ENCODE results near the gene RNF7. TPM values are rescaled to one million over a fixed set of nuclear protein-coding genes. Genes with fewer than 3 reads are reported as not detected.
A peak's percentile ranks its signal among the peaks of the same experiment; 100 is the strongest.

Gene RNF7
- total RNA-seq, 4 donors from 2014 or later: 40.1 to 72.0 (median 42.5) TPM

DNA sequence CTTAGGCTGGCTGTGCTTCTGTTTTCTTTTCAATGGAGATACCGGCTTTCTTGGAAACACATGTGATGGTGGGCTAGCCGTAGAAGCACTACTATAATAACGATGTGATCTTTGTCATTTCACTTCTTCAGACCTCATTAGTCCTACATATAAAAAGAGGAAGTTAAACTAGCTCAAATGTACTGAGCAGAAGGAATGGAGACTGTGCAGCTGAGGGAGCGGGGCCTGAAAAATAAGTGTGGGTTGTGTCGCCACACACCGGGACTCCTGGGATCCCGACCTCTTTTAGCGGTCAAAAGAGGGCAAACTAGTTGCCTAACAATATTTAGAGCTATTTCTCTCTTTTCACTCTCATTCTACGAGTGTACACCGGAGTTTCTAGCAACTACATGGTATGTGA lies 1.0 kb upstream of the RNF7 start:
- no peak for DNase-seq
- TF ChIP-seq POLR2A (IDR thresholded peaks at IDR 0.05): no peak
- H3K9me3 ChIP-seq: no peaks in the 10 kb centered on the region
- H3K4me3 ChIP-seq: no peak overlapping the region
- peak overlapping the region in 1 of 4 donors; percentile 71 for H3K27ac ChIP-seq
- H3K4me1 ChIP-seq: peaks cover 0 to 27% (median 0%) of the 10 kb centered on the region in 4 donors
- H3K27me3 ChIP-seq: no peaks in the 10 kb centered on the region
- H3K36me3 ChIP-seq: no peaks in the 10 kb centered on the region

DNA sequence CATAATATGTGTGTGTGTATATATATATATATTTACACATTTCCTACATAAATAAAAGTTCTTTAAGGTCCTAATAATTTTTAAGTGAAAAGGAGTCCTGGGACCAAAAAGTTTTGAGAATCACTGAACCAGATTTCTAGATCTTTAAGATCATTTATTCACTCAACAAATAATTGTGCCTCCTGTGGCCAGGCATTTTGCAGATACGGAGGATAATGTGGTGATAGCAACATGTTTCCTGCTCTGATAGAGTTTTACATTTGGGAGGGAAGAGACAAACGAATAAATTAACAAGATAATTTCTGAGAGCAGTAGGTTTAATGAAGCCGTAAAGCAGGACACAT lies 448 bp upstream of the RNF7 start:
- DNase-seq: no peak
- Histone ChIP-seq H3K27me3 (no peaks in the 10 kb centered on the region), H3K4me3 (peak overlapping the region; percentile 61 to 92 (median 84)), H3K4me1 (peaks cover 0 to 30% (median 0%) of the 10 kb centered on the region in 4 donors), H3K27ac (peak overlapping the region; percentile 71 to 98 (median 89)), H3K9me3 (no peaks in the 10 kb centered on the region), H3K36me3 (no peaks in the 10 kb centered on the region)
- TF ChIP-seq, protein P1, sequence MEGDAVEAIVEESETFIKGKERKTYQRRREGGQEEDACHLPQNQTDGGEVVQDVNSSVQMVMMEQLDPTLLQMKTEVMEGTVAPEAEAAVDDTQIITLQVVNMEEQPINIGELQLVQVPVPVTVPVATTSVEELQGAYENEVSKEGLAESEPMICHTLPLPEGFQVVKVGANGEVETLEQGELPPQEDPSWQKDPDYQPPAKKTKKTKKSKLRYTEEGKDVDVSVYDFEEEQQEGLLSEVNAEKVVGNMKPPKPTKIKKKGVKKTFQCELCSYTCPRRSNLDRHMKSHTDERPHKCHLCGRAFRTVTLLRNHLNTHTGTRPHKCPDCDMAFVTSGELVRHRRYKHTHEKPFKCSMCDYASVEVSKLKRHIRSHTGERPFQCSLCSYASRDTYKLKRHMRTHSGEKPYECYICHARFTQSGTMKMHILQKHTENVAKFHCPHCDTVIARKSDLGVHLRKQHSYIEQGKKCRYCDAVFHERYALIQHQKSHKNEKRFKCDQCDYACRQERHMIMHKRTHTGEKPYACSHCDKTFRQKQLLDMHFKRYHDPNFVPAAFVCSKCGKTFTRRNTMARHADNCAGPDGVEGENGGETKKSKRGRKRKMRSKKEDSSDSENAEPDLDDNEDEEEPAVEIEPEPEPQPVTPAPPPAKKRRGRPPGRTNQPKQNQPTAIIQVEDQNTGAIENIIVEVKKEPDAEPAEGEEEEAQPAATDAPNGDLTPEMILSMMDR (IDR thresholded peaks at IDR 0.05): no peak

DNA sequence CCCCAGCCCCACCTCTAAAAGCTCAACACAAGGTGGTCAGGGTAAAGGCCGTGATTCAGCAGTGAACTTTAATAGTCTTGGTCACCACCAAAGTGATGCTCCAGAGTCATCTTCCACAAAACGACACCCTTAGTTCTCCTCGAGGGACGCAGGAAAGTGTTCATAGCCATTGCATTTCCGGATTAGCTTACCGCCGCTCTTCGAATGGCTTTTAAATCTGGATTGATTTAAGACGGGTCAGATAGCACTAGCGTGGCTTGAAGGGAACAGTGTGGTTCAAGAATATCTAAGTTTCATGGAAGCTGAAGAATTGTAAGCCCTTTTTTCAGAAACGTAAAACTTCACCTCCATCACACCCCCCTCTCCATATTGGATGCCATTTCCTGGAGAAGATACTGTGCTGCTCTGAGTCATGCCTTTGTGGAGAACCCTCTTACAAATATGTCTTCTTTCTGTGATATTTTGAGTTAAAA lies 829 bp downstream of the RNF7 start:
- H3K9me3 ChIP-seq: no peaks in the 10 kb centered on the region
- H3K27ac ChIP-seq: peak overlapping the region; percentile 85 to 98 (median 95)
- no peaks in the 10 kb centered on the region for H3K36me3 ChIP-seq
- peaks cover 0 to 35% (median 0%) of the 10 kb centered on the region in 4 donors for H3K4me1 ChIP-seq
- peak overlapping the region; percentile 61 to 92 (median 84) for H3K4me3 ChIP-seq
- no peak for DNase-seq
- H3K27me3 ChIP-seq: no peaks in the 10 kb centered on the region
- TF ChIP-seq POLR2A (IDR thresholded peaks at IDR 0.05): no peak
- TF ChIP-seq, protein P1 (IDR thresholded peaks at IDR 0.05): no peak

DNA sequence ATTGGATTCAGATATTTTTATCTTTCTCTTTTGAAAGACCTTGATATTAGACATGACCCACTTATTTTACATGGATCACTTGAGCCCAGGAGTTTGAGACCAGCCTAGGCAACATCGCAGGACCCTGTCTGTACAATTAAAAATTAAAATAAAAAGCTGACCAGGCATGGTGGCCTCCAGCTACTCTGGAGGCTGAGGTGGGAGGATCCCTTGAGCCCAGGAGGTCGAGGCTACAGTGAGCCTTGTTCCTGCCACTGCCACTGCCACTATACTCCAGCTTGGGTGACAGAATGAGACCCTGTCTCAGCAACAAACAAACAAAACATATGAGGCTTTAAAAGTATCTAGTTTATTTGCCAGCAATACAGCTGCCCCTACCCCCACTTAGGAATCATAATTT lies 1.6 kb downstream of the RNF7 start:
- no peak for DNase-seq

DNA sequence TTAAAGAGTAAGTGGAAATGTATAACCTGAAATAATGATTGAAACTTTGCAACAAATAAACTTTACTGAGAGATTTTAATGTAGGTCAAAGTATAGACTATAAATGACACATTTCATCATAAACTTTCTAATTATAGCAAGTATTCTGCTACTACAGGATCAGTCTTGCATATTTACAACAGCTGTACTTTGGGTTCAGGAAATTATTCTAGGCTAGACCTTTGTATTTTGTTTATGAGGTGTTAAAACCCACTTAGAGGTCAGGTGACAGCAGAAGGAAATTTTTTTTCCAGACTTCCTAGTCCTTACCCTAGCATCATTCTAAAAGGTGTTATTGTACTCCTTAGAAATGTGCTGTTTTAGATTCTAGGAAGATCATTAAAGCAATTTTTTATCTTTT lies 2.3 kb downstream of the RNF7 start:
- TF ChIP-seq POLR2A (IDR thresholded peaks at IDR 0.05): peak in 1 of 2 donors; percentile 5
- TF ChIP-seq, protein P1 (IDR thresholded peaks at IDR 0.05): no peak
- Histone ChIP-seq H3K36me3 (peaks cover 0 to 13% (median 0%) of the 10 kb centered on the region in 3 donors), H3K27me3 (no peaks in the 10 kb centered on the region), H3K4me1 (peaks cover 0 to 35% (median 0%) of the 10 kb centered on the region in 4 donors), H3K27ac (peak overlapping the region in 2 of 4 donors; percentile 85 to 98), H3K4me3 (peak overlapping the region in 2 of 4 donors; percentile 61 to 92), H3K9me3 (no peaks in the 10 kb centered on the region)
- DNase-seq: no peak

More for the DNA sequence above, 1.6 kb downstream of the RNF7 start:
- Histone ChIP-seq H3K27me3 (no peaks in the 10 kb centered on the region), H3K4me1 (peaks cover 0 to 35% (median 0%) of the 10 kb centered on the region in 4 donors), H3K9me3 (no peaks in the 10 kb centered on the region), H3K4me3 (peak overlapping the region in 3 of 4 donors; percentile 61 to 92 (median 82)), H3K36me3 (peaks cover 0 to 7% (median 0%) of the 10 kb centered on the region in 3 donors), H3K27ac (peak overlapping the region in 3 of 4 donors; percentile 85 to 98 (median 97))
- no peak for TF ChIP-seq POLR2A (IDR thresholded peaks at IDR 0.05)
- TF ChIP-seq, protein P1 (IDR thresholded peaks at IDR 0.05): no peak

GRCh38 chr3:141743305-141743704 lies 5.2 kb downstream of the RNF7 start:
- H3K36me3 ChIP-seq: peaks cover 0 to 42% (median 0%) of the 10 kb centered on the region in 3 donors

More at GRCh38 chr3:141743305-141743704, 5.2 kb downstream of the RNF7 start:
- Histone ChIP-seq H3K27me3 (no peaks in the 10 kb centered on the region), H3K4me3 (no peak overlapping the region), H3K4me1 (peaks cover 0 to 35% (median 0%) of the 10 kb centered on the region in 4 donors), H3K27ac (no peak overlapping the region), H3K9me3 (no peaks in the 10 kb centered on the region)
- DNase-seq: no peak
- TF ChIP-seq, protein P1 (IDR thresholded peaks at IDR 0.05): no peak
- no peak for TF ChIP-seq POLR2A (IDR thresholded peaks at IDR 0.05)
